GM19023 (cell line): ENCODE measurements around the gene PLLP.

Experiments
- ATAC-seq: cut with Tn5 transposase; IDR thresholded peaks from one replicate; pipeline ENCODE4 v1.9.1; 2021; ENCODE audit warnings: mild to moderate bottlenecking, moderate library complexity; ENCODE audit not compliant: unreplicated experiment

The PLLP gene

GRCh38 chr16:57257455-57258070 is 26.9 kb downstream of the PLLP start:
- ATAC-seq: no peak

GRCh38 chr16:57256601-57257395 is 27.7 kb downstream of the PLLP start:
- no peak for ATAC-seq

- ATAC-seq: no peak
These were observed 28.6 kb downstream of the PLLP start for GRCh38 chr16:57255686-57256415.

- no peak for ATAC-seq
These were observed 31.0 kb downstream of the PLLP start for GRCh38 chr16:57253466-57253865.

GRCh38 chr16:57252148-57252721 is 32.2 kb downstream of the PLLP start:
- no peak for ATAC-seq

GRCh38 chr16:57251352-57251751 is 33.1 kb downstream of the PLLP start:
- no peak for ATAC-seq

- ATAC-seq: peak; percentile 23
These were observed 38.9 kb downstream of the PLLP start for GRCh38 chr16:57245472-57246113.

GRCh38 chr16:57244767-57245471 is 39.6 kb downstream of the PLLP start, which contains the start of gene ARL2BP:
Gene ARL2BP, plus strand, starts transcription at chr16:57245259. Its CDS starts 109 bp downstream, at chr16:57245368.
- ATAC-seq: peak; percentile 92

- ATAC-seq: peak; percentile 22
These were observed 40.1 kb downstream of the PLLP start for GRCh38 chr16:57244463-57244766.

GRCh38 chr16:57242650-57243049 is 41.8 kb downstream of the PLLP start:
- ATAC-seq: no peak

GRCh38 chr16:57240851-57241250 is 43.6 kb downstream of the PLLP start:
- ATAC-seq: no peak

- no peak for ATAC-seq
These were observed 45.4 kb downstream of the PLLP start for GRCh38 chr16:57239107-57239506.

GRCh38 chr16:57238682-57239081 is 45.8 kb downstream of the PLLP start:
- ATAC-seq: no peak

GRCh38 chr16:57236022-57236350 is 48.5 kb downstream of the PLLP start:
- ATAC-seq: no peak

- no peak for ATAC-seq
These were observed 49.1 kb downstream of the PLLP start for GRCh38 chr16:57235128-57236021.

GRCh38 chr16:57234707-57235092 is 49.8 kb downstream of the PLLP start:
- ATAC-seq: no peak

GRCh38 chr16:57233944-57234706 is 50.3 kb downstream of the PLLP start:
- no peak for ATAC-seq

GRCh38 chr16:57231821-57232350 is 52.6 kb downstream of the PLLP start:
- no peak for ATAC-seq

GRCh38 chr16:57229079-57229478 is 55.4 kb downstream of the PLLP start:
- ATAC-seq: no peak
